Neural cell (in vitro differentiated cells): Measurements from ENCODE around the gene SERPINB8.

ENCODE experiments used
- EP300 ChIP-seq: fragments of 450-650 bp; conservative IDR thresholded peaks from 2 replicates; pipeline ENCODE4 v1.6.1; 2014; ENCODE audit warnings: antibody characterized with exemption, mild to moderate bottlenecking, moderate library complexity; ENCODE audit not compliant: poor library complexity, severe bottlenecking
- EZH2 ChIP-seq: fragments of 200-600, 300-800 bp; shearing (Covaris generic), sonication (generic); IDR thresholded peaks from 2 replicates; pipeline ENCODE4 v1.6.1; 2014; ENCODE audit warnings: antibody characterized with exemption, low read length, borderline replicate concordance, mild to moderate bottlenecking; ENCODE audit not compliant: insufficient read depth, poor library complexity, severe bottlenecking
- POLR2AphosphoS5 ChIP-seq: IDR thresholded peaks from 2 replicates; pipeline ENCODE4 v1.6.1; 2012
- TAF1 ChIP-seq: IDR thresholded peaks from 2 replicates; pipeline ENCODE4 v1.6.1; 2012; ENCODE audit warnings: low read depth
- TF ChIP-seq, protein P1 (sequence below): fragments of 450-650 bp; IDR thresholded peaks from 2 replicates; pipeline ENCODE4 v1.5.1; 2014; ENCODE audit warnings: antibody characterized with exemption, mild to moderate bottlenecking, moderate library complexity; ENCODE audit not compliant: poor library complexity, severe bottlenecking
- TF ChIP-seq, protein P2 (sequence below): IDR thresholded peaks from 2 replicates; pipeline ENCODE4 v1.6.1; 2012; ENCODE audit warnings: borderline replicate concordance

DNA sequence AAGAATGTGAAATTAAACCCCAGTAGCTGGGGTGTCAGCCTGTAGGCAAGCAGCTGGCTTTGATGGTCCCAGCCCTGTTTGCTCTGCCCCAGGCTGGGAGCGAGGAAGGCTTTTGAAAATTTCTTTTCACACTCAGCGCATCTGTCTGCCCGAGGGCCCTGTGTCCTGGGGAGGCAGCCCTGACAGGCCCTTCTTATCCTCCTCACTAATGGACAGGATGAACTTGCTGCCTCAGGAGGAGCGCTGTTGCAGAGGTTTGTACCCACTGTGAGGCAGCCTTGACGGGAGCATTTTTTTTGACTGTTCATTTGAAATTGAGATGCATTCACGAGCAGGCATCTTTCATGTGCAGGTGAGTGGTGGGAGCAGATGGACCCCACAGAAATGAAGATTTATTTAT is 62.4 kb downstream of the SERPINB8 start:
- TF ChIP-seq POLR2AphosphoS5 (no peak), EZH2 (no peak), TAF1 (no peak), EP300 (no peak)
- TF ChIP-seq, protein P1, sequence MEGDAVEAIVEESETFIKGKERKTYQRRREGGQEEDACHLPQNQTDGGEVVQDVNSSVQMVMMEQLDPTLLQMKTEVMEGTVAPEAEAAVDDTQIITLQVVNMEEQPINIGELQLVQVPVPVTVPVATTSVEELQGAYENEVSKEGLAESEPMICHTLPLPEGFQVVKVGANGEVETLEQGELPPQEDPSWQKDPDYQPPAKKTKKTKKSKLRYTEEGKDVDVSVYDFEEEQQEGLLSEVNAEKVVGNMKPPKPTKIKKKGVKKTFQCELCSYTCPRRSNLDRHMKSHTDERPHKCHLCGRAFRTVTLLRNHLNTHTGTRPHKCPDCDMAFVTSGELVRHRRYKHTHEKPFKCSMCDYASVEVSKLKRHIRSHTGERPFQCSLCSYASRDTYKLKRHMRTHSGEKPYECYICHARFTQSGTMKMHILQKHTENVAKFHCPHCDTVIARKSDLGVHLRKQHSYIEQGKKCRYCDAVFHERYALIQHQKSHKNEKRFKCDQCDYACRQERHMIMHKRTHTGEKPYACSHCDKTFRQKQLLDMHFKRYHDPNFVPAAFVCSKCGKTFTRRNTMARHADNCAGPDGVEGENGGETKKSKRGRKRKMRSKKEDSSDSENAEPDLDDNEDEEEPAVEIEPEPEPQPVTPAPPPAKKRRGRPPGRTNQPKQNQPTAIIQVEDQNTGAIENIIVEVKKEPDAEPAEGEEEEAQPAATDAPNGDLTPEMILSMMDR, result no peak
- TF ChIP-seq, protein P2, sequence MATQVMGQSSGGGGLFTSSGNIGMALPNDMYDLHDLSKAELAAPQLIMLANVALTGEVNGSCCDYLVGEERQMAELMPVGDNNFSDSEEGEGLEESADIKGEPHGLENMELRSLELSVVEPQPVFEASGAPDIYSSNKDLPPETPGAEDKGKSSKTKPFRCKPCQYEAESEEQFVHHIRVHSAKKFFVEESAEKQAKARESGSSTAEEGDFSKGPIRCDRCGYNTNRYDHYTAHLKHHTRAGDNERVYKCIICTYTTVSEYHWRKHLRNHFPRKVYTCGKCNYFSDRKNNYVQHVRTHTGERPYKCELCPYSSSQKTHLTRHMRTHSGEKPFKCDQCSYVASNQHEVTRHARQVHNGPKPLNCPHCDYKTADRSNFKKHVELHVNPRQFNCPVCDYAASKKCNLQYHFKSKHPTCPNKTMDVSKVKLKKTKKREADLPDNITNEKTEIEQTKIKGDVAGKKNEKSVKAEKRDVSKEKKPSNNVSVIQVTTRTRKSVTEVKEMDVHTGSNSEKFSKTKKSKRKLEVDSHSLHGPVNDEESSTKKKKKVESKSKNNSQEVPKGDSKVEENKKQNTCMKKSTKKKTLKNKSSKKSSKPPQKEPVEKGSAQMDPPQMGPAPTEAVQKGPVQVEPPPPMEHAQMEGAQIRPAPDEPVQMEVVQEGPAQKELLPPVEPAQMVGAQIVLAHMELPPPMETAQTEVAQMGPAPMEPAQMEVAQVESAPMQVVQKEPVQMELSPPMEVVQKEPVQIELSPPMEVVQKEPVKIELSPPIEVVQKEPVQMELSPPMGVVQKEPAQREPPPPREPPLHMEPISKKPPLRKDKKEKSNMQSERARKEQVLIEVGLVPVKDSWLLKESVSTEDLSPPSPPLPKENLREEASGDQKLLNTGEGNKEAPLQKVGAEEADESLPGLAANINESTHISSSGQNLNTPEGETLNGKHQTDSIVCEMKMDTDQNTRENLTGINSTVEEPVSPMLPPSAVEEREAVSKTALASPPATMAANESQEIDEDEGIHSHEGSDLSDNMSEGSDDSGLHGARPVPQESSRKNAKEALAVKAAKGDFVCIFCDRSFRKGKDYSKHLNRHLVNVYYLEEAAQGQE, result no peak
